A673 (cell line): ENCODE results near the gene RNF151. TPM values are rescaled to one million over a fixed set of nuclear protein-coding genes. Genes with fewer than 3 reads are reported as not detected.
"Not testable (repeated sequence)": the region's sequence is repeated elsewhere in the genome, so short reads cannot be mapped to it uniquely, and the experiment has no call there.

ENCODE experiments used
- BruUV-seq: library from RNA; stranded (reverse); fragments of 400-500 nt; replicated peaks from 2 replicates; lab custom pipeline; 2021; lab: Mats Ljungman, UMichigan
- CTCF ChIA-PET: fragments of 300-600 bp; sonication (Branson Sonifier 250); formaldehyde crosslinking; loops from one replicate; lab custom pipeline; 2022; ENCODE audit warnings: antibody characterized with exemption; lab: Charles Lee
- POLR2A ChIA-PET: fragments of 300-600 bp; sonication (Branson Sonifier 250); formaldehyde crosslinking; loops from one replicate; lab custom pipeline; 2022; ENCODE audit warnings: antibody characterized with exemption; ENCODE audit not compliant: low non-redundant PET; lab: Charles Lee
- DNase-seq: peaks from one replicate; pipeline ENCODE4 v3.0.0-alpha.2; 2015; ENCODE audit warnings: low spot score
- H3K27ac ChIP-seq: fragments of 200-600 bp; sonication (generic); 2 replicates; pipeline ENCODE4 v1.5.1; 2016; ENCODE audit warnings: mixed run types, low read depth, mild to moderate bottlenecking, mixed read lengths, antibody characterized with exemption, low read length; ENCODE audit not compliant: poor library complexity, severe bottlenecking
- H3K27me3 ChIP-seq: fragments of 200-600 bp; sonication (generic); replicated peaks from 2 replicates; pipeline ENCODE4 v1.6.1; 2017; ENCODE audit warnings: mixed run types, low read depth, mild to moderate bottlenecking, mixed read lengths, antibody characterized with exemption, low read length; ENCODE audit not compliant: insufficient read depth, poor library complexity
- H3K36me3 ChIP-seq: fragments of 200-600 bp; sonication (generic); 2 replicates; pipeline ENCODE4 v1.6.1; 2016; ENCODE audit warnings: mixed run types, mild to moderate bottlenecking, mixed read lengths, antibody characterized with exemption, low read length; ENCODE audit not compliant: insufficient read depth, poor library complexity, severe bottlenecking
- H3K4me1 ChIP-seq: fragments of 200-600 bp; sonication (generic); 2 replicates; pipeline ENCODE4 v1.6.1; 2017; ENCODE audit warnings: mixed run types, mild to moderate bottlenecking, mixed read lengths, antibody characterized with exemption, low read length; ENCODE audit not compliant: insufficient read depth, poor library complexity, severe bottlenecking
- H3K4me3 ChIP-seq: fragments of 200-600 bp; sonication (generic); 2 replicates; pipeline ENCODE4 v1.5.1; 2016; ENCODE audit warnings: low read depth, mixed run types, mild to moderate bottlenecking, mixed read lengths, low read length; ENCODE audit not compliant: poor library complexity, severe bottlenecking
- H3K9me3 ChIP-seq: fragments of 200-600 bp; sonication (generic); 2 replicates; pipeline ENCODE4 v1.6.1; 2016; ENCODE audit warnings: mixed run types, low read depth, mild to moderate bottlenecking, mixed read lengths, antibody characterized with exemption, low read length; ENCODE audit not compliant: poor library complexity, severe bottlenecking
- CTCF ChIP-seq: fragments of 300-800, 200-600 bp; sonication (generic); conservative IDR thresholded peaks from 2 replicates; pipeline ENCODE4 v1.5.1; 2017; ENCODE audit warnings: low read depth, mild to moderate bottlenecking, antibody characterized with exemption, low read length, moderate library complexity, mixed read lengths
- EZH2 ChIP-seq: fragments of 200-600 bp; sonication (generic); IDR thresholded peaks from 2 replicates; pipeline ENCODE4 v1.6.1; 2017; ENCODE audit warnings: borderline replicate concordance, low read depth, mild to moderate bottlenecking, mixed read lengths, antibody characterized with exemption, low read length; ENCODE audit not compliant: poor library complexity, severe bottlenecking
- intact Hi-C: fragments of 100-400 bp; cut with micrococcal nuclease; formaldehyde crosslinking; loops from one replicate; pipeline ENCODE4 v1.10.0; 2022; ENCODE audit not compliant: unreplicated experiment
- total RNA-seq: library from RNA; stranded (reverse); gene quantifications from 2 replicates; pipeline ENCODE4 v1.2.3, GENCODE V29; 2021

Gene RNF151
- total RNA-seq, 1 experiment from 2014 or later = not detected

GRCh38 chr16:2009791-2010510, 43.3 kb downstream of the RNF151 start, which contains the start of gene ZNF598:
Gene ZNF598, minus strand, starts transcription at chr16:2009821.
- ChIA-PET POLR2A (no interaction called here), CTCF (no interaction called here)
- H3K4me3 ChIP-seq = peak within 1 kb of the TSS; percentile 99
- H3K36me3 ChIP-seq = peaks cover 3% of the 10 kb centered on the region
- H3K9me3 ChIP-seq = no peaks in the 10 kb centered on the region
- intact Hi-C loops = loop anchor here (10.0 kb wide), 1 partner anchor 205 kb away; the partner anchor contains the start of genes BRICD5 and PGP
- no peak for TF ChIP-seq EZH2
- TF ChIP-seq CTCF = no peak
- DNase-seq = peak; percentile 93
- TSS peak; percentile 98 for BruUV-seq
- no peaks in the 10 kb centered on the region for H3K27me3 ChIP-seq
- peaks cover 38% of the 10 kb centered on the region for H3K4me1 ChIP-seq
- H3K27ac ChIP-seq = peak within 1 kb of the TSS; percentile 93

- H3K4me1 ChIP-seq = peaks cover 22% of the 10 kb centered on the region
- DNase-seq, H3K27ac ChIP-seq, H3K9me3 ChIP-seq, BruUV-seq, intact Hi-C loops, H3K27me3 ChIP-seq, H3K4me3 ChIP-seq, H3K36me3 ChIP-seq: not testable (repeated sequence)
- CTCF ChIA-PET = interaction anchor here (0.5 to 1.1 kb wide), 4 partner anchors 8 to 47 kb away, joined by 3 to 7 read pairs (median 6); partner anchors contain the start of gene RPS2
- POLR2A ChIA-PET = interaction anchor here (0.7 kb wide), 1 partner anchor 144 kb away, joined by 18 read pairs; the partner anchor contains the start of gene TRAF7
Observed at GRCh38 chr16:2011726-2012125, 45.1 kb downstream of the RNF151 start.

DNA sequence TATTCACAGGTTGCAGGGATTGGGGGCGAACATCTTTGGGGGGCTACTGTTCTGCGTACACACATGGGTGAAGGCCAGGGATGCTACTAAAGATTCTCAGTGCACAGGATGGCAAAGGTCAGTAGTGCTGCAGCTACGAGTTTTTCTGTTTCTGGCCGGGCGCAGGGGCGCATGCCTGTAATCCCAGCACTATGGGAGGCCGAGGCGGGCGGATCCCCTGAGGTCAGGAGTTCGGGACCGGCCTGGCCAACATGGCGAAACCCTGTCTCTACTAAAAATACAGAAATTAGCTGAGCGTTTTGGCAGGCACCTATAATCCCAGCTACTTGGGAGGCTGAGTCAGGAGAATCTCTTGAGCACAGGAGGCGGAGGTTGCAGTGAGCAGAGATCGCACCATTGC, 46.9 kb downstream of the RNF151 start:
- ChIA-PET CTCF (interaction anchor here (1.2 kb wide), 1 partner anchor 127 kb away, joined by 3 read pairs; no protein-coding TSS in a partner anchor), POLR2A (no interaction called here)
- no TSS peak for BruUV-seq

More for the DNA sequence above, 46.9 kb downstream of the RNF151 start:
- H3K27me3 ChIP-seq = no peaks in the 10 kb centered on the region
- no peak overlapping the region for H3K27ac ChIP-seq
- no peak for DNase-seq
- no peaks in the 10 kb centered on the region for H3K36me3 ChIP-seq
- no peak overlapping the region for H3K4me3 ChIP-seq
- no peaks in the 10 kb centered on the region for H3K9me3 ChIP-seq
- H3K4me1 ChIP-seq = peaks cover 10% of the 10 kb centered on the region
- TF ChIP-seq EZH2 (no peak), CTCF (no peak)
- intact Hi-C loops = no loop called here
